GM06990 (cell line): ENCODE measurements around the gene PCMTD2.

Source experiments
- DNase-seq: peaks from one replicate; pipeline ENCODE4 v3.0.0-alpha.2; 2011; ENCODE audit not compliant: insufficient read length; ENCODE audit errors: extremely low read depth
- H3K27me3 ChIP-seq: replicated peaks from 2 replicates; pipeline ENCODE4 v1.6.0; 2011; ENCODE audit warnings: low read length; ENCODE audit not compliant: control insufficient read depth, insufficient read depth
- H3K36me3 ChIP-seq: 2 replicates; pipeline ENCODE4 v1.5.1; 2011; ENCODE audit warnings: low read length; ENCODE audit not compliant: control insufficient read depth, insufficient read depth
- H3K4me3 ChIP-seq: replicated peaks from 2 replicates; pipeline ENCODE4 v1.5.1; 2011; ENCODE audit warnings: low read depth, mild to moderate bottlenecking, control low read depth, low read length
- TF ChIP-seq, protein P1 (sequence below): IDR thresholded peaks from 2 replicates; pipeline ENCODE4 v1.5.1; 2011; ENCODE audit warnings: low read length, control low read depth, mild to moderate bottlenecking, inconsistent platforms; ENCODE audit not compliant: insufficient read depth, poor library complexity, severe bottlenecking

PCMTD2 gene

DNA sequence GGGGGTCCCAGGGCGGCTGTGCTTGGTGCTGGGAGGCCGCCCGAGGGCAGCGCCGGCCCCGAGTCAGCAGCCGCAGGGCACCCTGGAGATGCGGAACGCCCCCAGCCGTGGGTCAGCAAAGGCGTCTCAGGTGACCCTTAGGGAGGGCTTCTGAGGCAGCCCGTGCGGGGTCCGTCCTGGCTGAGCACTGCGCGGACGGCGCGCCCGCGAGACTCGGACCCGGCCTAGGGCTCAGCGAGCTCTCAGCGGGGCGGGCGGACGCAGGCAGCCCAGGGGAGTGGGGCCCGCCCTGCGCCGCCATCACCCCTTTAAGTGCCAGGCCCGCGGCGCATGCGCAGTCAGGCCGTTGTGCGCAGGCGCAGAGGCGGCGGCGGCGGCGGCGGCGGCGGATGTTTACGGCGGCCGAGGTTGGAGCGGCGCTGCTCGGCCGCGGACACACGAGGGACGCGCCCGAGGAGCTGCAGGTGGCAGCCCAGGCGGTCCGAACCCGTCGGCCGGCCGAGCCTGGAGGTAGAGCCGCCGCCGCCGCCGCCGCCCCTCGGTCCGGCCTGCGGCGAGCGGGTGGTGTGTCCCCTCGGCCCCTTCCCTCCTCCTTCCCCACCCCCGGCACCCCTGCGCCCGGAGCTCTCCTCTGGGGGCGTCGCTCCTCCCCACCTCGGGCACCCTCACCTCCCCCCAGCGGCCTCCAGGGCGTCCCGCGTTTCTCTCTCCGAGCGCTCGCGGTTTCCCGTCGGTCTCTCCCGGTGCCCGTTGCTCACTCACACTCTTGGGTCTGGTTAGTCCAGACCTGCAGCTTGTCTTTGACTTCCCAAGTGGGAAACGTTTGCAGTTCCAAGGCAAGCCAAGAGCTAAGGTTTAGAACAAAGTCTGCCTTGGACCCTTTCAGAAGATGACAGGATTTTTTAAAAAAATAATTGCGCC, at the start of gene PCMTD2:
TSS of gene PCMTD2 (plus strand) at position 388 of the 921 bp plus-strand sequence. CDS start 4,218 bp downstream, outside the sequence.
- peak within 1 kb of the TSS; percentile 81 for H3K4me3 ChIP-seq
- no peaks in the 10 kb centered on the region for H3K27me3 ChIP-seq
- H3K36me3 ChIP-seq = no peaks in the 10 kb centered on the region; the same call in 1 of the 2 replicates
- TF ChIP-seq, protein P1, sequence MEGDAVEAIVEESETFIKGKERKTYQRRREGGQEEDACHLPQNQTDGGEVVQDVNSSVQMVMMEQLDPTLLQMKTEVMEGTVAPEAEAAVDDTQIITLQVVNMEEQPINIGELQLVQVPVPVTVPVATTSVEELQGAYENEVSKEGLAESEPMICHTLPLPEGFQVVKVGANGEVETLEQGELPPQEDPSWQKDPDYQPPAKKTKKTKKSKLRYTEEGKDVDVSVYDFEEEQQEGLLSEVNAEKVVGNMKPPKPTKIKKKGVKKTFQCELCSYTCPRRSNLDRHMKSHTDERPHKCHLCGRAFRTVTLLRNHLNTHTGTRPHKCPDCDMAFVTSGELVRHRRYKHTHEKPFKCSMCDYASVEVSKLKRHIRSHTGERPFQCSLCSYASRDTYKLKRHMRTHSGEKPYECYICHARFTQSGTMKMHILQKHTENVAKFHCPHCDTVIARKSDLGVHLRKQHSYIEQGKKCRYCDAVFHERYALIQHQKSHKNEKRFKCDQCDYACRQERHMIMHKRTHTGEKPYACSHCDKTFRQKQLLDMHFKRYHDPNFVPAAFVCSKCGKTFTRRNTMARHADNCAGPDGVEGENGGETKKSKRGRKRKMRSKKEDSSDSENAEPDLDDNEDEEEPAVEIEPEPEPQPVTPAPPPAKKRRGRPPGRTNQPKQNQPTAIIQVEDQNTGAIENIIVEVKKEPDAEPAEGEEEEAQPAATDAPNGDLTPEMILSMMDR = peak; percentile 10
- DNase-seq = peak; percentile 87

DNA sequence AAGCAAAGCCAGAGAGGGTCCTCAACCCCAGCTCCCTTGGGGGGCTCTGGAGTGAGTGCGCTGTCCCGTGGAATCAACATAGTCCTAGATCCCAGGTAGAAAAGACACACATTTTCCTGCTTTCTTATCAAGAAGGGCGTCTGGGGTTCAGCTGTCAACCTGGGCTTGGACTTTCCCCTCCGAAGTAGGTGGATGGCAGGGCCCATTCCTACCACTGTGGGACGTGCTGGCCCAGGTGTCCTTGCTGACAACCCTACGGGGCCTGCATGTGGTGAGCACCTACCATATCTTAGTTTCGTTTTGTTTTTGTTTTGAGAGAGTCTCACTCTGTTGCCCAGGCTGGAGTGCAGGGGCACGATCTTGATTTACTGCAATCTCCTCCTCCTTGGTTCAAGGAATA, 48.9 kb upstream of the PCMTD2 start:
- H3K27me3 ChIP-seq = no peaks in the 10 kb centered on the region; the same call in none of the 2 replicates
- no peak for DNase-seq
- TF ChIP-seq, protein P1 = no peak
- H3K4me3 ChIP-seq = no peak overlapping the region
- H3K36me3 ChIP-seq = no peaks in the 10 kb centered on the region

DNA sequence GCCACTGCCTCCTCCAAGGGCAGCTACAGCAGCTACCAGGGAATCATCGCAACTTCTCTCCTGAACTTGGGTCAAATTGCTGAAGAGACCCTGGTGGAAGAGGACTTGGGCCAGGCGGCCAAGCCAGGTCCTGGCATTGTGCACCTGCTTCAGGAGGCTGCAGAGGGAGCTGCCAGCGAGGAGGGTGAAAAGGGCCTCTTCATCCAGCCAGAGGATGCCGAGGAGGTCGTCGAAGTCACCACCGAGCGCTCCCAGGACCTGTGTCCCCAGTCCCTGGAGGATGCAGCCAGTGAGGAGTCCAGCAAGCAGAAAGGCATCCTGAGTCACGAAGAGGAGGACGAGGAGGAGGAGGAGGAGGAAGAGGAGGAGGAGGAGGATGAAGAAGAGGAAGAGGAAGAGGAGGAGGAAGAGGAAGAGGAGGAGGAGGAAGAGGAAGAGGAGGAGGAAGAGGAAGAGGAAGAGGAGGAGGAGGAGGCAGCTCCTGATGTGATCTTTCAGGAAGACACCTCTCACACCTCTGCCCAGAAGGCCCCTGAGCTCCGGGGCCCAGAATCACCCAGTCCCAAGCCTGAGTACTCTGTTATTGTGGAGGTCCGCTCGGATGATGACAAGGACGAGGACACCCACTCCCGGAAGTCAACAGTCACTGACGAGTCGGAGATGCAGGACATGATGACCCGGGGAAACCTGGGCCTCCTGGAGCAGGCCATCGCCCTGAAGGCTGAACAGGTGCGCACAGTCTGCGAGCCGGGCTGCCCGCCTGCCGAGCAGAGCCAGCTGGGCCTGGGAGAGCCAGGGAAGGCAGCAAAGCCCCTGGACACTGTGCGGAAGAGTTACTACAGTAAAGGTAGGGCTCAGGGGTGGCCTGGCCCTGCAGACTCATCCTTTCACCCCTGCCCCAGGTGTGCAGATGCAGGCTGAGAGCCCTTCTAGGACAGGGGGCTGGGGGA, 47.6 kb upstream of the PCMTD2 start:
- Histone ChIP-seq H3K36me3 (no peaks in the 10 kb centered on the region), H3K4me3 (no peak overlapping the region), H3K27me3 (peaks cover 5% of the 10 kb centered on the region)
- no peak for DNase-seq
- TF ChIP-seq, protein P1 = no peak

DNA sequence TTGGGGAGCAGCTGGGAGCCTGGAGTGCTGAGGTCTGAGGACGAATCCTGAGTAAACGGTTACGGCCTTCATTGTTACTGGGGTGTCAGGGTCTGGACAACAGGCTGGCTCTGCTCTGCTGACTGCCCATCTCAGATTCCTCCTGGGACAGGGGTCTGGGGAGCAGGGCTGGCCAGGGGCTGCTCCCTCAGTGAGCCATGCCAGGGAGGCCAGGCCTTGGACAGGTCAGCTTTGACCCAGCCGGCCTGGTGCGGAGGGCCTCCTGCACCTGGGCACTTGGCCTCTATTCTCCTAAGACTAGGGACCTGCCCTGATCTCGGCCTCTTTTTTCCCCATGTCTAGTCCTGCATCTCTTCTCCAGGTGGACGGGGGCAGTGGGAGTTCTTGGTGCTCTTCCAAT, 46.4 kb upstream of the PCMTD2 start:
- peaks cover 5% of the 10 kb centered on the region for H3K27me3 ChIP-seq
- TF ChIP-seq, protein P1 = no peak
- no peak overlapping the region for H3K4me3 ChIP-seq

DNA sequence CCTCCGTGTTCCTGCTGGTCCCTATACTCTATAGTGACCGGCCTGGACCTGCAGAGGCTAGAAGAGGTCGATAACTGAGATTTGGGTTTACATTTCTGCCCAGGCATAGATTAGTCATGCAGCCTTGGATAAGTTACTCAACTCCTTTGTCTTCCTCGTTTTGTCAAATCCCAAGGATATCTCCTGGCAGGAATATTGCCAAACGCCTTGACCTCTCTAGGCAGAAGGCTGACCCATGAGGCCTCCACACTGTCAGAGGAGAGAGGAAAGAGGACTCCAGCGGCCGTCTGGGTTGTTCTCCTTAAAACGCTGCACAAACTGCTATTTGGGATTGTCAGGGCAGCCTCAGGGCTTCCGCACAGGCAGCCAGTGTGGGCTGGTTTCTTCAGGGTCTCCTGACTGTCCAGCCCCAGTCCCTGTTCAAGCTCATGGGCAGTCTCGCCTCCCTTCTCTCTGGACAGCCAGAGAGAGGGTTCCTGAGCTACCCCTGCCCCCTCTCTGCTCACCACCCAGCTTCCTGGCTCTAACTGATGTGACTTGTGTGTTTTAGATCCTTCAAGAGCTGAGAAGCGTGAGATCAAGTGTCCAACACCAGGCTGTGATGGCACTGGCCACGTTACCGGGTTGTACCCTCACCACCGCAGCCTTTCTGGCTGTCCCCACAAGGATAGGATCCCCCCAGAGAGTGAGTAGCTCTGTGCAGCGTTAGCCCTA, 44.7 kb upstream of the PCMTD2 start:
- no peak overlapping the region for H3K4me3 ChIP-seq
- peaks cover 5% of the 10 kb centered on the region for H3K27me3 ChIP-seq
- TF ChIP-seq, protein P1 = no peak
- DNase-seq = no peak
- no peaks in the 10 kb centered on the region for H3K36me3 ChIP-seq

More for the DNA sequence above, 46.4 kb upstream of the PCMTD2 start:
- DNase-seq = no peak
- H3K36me3 ChIP-seq = no peaks in the 10 kb centered on the region
